GM12878 (cell line): ENCODE data around the gene TNFSF8.

Experiments
- BACH1 ChIP-seq: fragments of 450-650 bp; IDR thresholded peaks from 2 replicates; pipeline ENCODE4 v1.6.1; 2017; ENCODE audit warnings: mild to moderate bottlenecking, borderline replicate concordance
- CREM ChIP-seq: IDR thresholded peaks from 2 replicates; pipeline ENCODE4 v1.6.1; 2014; ENCODE audit warnings: antibody characterized with exemption, low read depth
- CTCF ChIP-seq, 3 experiments: IDR thresholded peaks in 2 of 3; conservative IDR thresholded peaks in 1 of 3; 2 replicates each; pipeline ENCODE4 v1.5.1; 2011; ENCODE audit warnings: low read depth in 3 of 3, low read length in 3 of 3, mild to moderate bottlenecking in 3 of 3, control low read depth in 2 of 3, moderate library complexity in 2 of 3, inconsistent platforms in 1 of 3, mixed read lengths in 1 of 3; ENCODE audit not compliant: control insufficient read depth in 2 of 3, insufficient read depth in 1 of 3; ENCODE audit errors: extremely low read depth in 1 of 3
- EP300 ChIP-seq, 2 experiments: fragments of 150-350 bp in 1 of 2; IDR thresholded peaks; 2 replicates each; pipeline ENCODE4 v1.6.1; 2011 to 2012; ENCODE audit warnings: low read depth in 2 of 2, low read length in 2 of 2, borderline replicate concordance in 1 of 2, improper control_type of control experiment in 1 of 2, inconsistent platforms in 1 of 2; ENCODE audit not compliant: control insufficient read depth in 1 of 2
- KLF5 ChIP-seq: fragments of 450-650 bp; IDR thresholded peaks from 2 replicates; pipeline ENCODE4 v1.6.1; 2014; ENCODE audit warnings: mild to moderate bottlenecking; ENCODE audit not compliant: partially characterized antibody
- POLR2A ChIP-seq: IDR thresholded peaks from 2 replicates; pipeline ENCODE4 v1.6.1; 2011; ENCODE audit warnings: low read depth, mild to moderate bottlenecking, low read length
- RAD21 ChIP-seq: IDR thresholded peaks from 2 replicates; pipeline ENCODE4 v1.6.1; 2011; ENCODE audit warnings: mild to moderate bottlenecking, low read depth, low read length, moderate library complexity; ENCODE audit not compliant: insufficient read depth
- SRF ChIP-seq, 2 experiments: IDR thresholded peaks; 2 replicates each; pipeline ENCODE4 v1.6.1; 2011; ENCODE audit warnings: low read depth in 2 of 2, low read length in 2 of 2, mild to moderate bottlenecking in 1 of 2, moderate library complexity in 1 of 2

GRCh38 chr9:114878879-114879564, 51.4 kb downstream of the TNFSF8 start:
- TF ChIP-seq POLR2A: no peak
- TF ChIP-seq SRF (IDR thresholded peaks at IDR 0.05; ENCODE audit: low read depth in 2 of 2, low read length in 2 of 2): no peak
- no peak for TF ChIP-seq CTCF (IDR thresholded peaks at IDR 0.05 in 2 of 3, conservative IDR thresholded peaks at IDR 0.05 in 1 of 3; ENCODE audit: control insufficient read depth in 2 of 3, extremely low read depth in 1 of 3, insufficient read depth in 1 of 3, low read depth in 3 of 3, low read length in 3 of 3)
- TF ChIP-seq RAD21: no peak
- TF ChIP-seq EP300 (IDR thresholded peaks at IDR 0.05; ENCODE audit: borderline replicate concordance in 1 of 2, control insufficient read depth in 1 of 2, low read depth in 2 of 2, low read length in 2 of 2): no peak
- TF ChIP-seq BACH1: no peak
- TF ChIP-seq KLF5: no peak
- no peak for TF ChIP-seq CREM
